ENCODE data around the gene EFNB1.
A peak's percentile ranks its signal among the peaks of the same experiment; 100 is the strongest.
"Not testable (repeated sequence)": the region's sequence is repeated elsewhere in the genome, so short reads cannot be mapped to it uniquely, and the experiment has no call there.

EFNB1 gene

GRCh38 chrX:68828740-68829581 lies at the start of gene EFNB1:
Gene EFNB1 (plus strand): TSS chrX:68829021. CDS start chrX:68829777, 756 bp downstream.
- peak; percentile 90 for DNase-seq

- DNase-seq: not testable (repeated sequence)
Observed at GRCh38 chrX:68781295-68781694, 47.5 kb upstream of the EFNB1 start.

GRCh38 chrX:68784816-68785215 lies 44.0 kb upstream of the EFNB1 start:
- no peak for DNase-seq

- DNase-seq: not testable (repeated sequence)
Observed at GRCh38 chrX:68786581-68786980, 42.2 kb upstream of the EFNB1 start.

GRCh38 chrX:68789966-68790365 lies 38.9 kb upstream of the EFNB1 start:
- no peak for DNase-seq

GRCh38 chrX:68792083-68792482 lies 36.7 kb upstream of the EFNB1 start:
- no peak for DNase-seq

- DNase-seq: no peak
Observed at GRCh38 chrX:68794461-68794860, 34.4 kb upstream of the EFNB1 start.

GRCh38 chrX:68795741-68796140 lies 33.1 kb upstream of the EFNB1 start:
- no peak for DNase-seq

- not testable (repeated sequence) for DNase-seq
Observed at GRCh38 chrX:68798400-68798799, 30.4 kb upstream of the EFNB1 start.

- DNase-seq: no peak
Observed at GRCh38 chrX:68801737-68802290, 27.0 kb upstream of the EFNB1 start.

GRCh38 chrX:68807818-68808217 lies 21.0 kb upstream of the EFNB1 start:
- no peak for DNase-seq

GRCh38 chrX:68808686-68809357 lies 20.0 kb upstream of the EFNB1 start:
- DNase-seq: no peak

GRCh38 chrX:68820476-68821110 lies 8.2 kb upstream of the EFNB1 start:
- DNase-seq: no peak

- no peak for DNase-seq
Observed at GRCh38 chrX:68821616-68822015, 7.2 kb upstream of the EFNB1 start.

- DNase-seq: peak; percentile 28
Observed at GRCh38 chrX:68822641-68823410, 6.0 kb upstream of the EFNB1 start.

- DNase-seq: no peak
Observed at GRCh38 chrX:68823413-68824151, 5.2 kb upstream of the EFNB1 start.

- DNase-seq: no peak
Observed at GRCh38 chrX:68824152-68824433, 4.7 kb upstream of the EFNB1 start.

GRCh38 chrX:68824565-68825125 lies 4.2 kb upstream of the EFNB1 start:
- DNase-seq: no peak

- DNase-seq: no peak
Observed at GRCh38 chrX:68826113-68826980, 2.5 kb upstream of the EFNB1 start.

- no peak for DNase-seq
Observed at GRCh38 chrX:68827256-68827655, 1.6 kb upstream of the EFNB1 start.
